ENCODE results near the gene WDR47. TPM values are rescaled to one million over a fixed set of nuclear protein-coding genes. Genes with fewer than 3 reads are reported as not detected.

WDR47 gene
- total and polyA plus RNA-seq, 2 of the 8 experiments (the other 6 are each of a cell fraction or from before 2014, with no cell fraction given) = 1.9 to 6.7 TPM

- peaks cover 0 to 14% of the 10 kb centered on the region in 2 experiments; a peak in 3 of 4 replicates for H3K79me2 ChIP-seq (ENCODE audit: control insufficient read depth in 1 of 2, insufficient read depth in 2 of 2, low read length in 2 of 2)
- no peak overlapping the region for H4K8ac ChIP-seq (ENCODE audit: extremely low read depth, insufficient read depth, low read length)
- H3K4ac ChIP-seq (replicated peaks; ENCODE audit: insufficient read length, low read depth, low read length) = no peak overlapping the region
- H3K56ac ChIP-seq (replicated peaks; ENCODE audit: insufficient read length, low read depth, low read length) = no peak overlapping the region
- H3K4me2 ChIP-seq (ENCODE audit: insufficient read depth in 1 of 2, low read depth in 2 of 2, low read length in 2 of 2) = no peak overlapping the region; a peak in 1 of 4 replicates
- H3K36me3 ChIP-seq (ENCODE audit: control insufficient read depth in 2 of 4, insufficient read depth in 4 of 4, low read length in 3 of 4) = no peaks in the 10 kb centered on the region
- H3K14ac ChIP-seq (ENCODE audit: insufficient read length) = no peak overlapping the region
- H4K20me1 ChIP-seq (replicated peaks in 1 of 2; ENCODE audit: control insufficient read depth in 1 of 2, insufficient read depth in 2 of 2, low read length in 2 of 2) = no peaks in the 10 kb centered on the region
- no peak overlapping the region for H3K9ac ChIP-seq (replicated peaks in 1 of 4; ENCODE audit: extremely low read depth in 1 of 4, low read depth in 3 of 4, low read length in 3 of 4)
- no peak overlapping the region; the same call in 1 of the 2 replicates for H2BK12ac ChIP-seq (ENCODE audit: low read depth, low read length)
- peaks cover 0 to 7% (median 3%) of the 10 kb centered on the region in 4 experiments; a peak in 5 of 7 replicates for H3K4me1 ChIP-seq (replicated peaks in 1 of 4; ENCODE audit: control insufficient read depth in 3 of 4, insufficient read depth in 4 of 4, low read length in 3 of 4)
- H3K18ac ChIP-seq (ENCODE audit: extremely low read depth, low read length) = no peak overlapping the region
- no peak overlapping the region for H3K4me3 ChIP-seq (ENCODE audit: extremely low read depth in 1 of 4, insufficient read depth in 2 of 4, low read depth in 3 of 4, low read length in 4 of 4)
- H2BK120ac ChIP-seq (replicated peaks; ENCODE audit: low read depth, low read length) = peak overlapping the region; percentile 71
- POLR2A ChIA-PET (ENCODE audit: partially characterized antibody) = interaction anchor here (1.3 to 5.5 kb wide), 2 partner anchors 12 to 21 kb away, joined by 4 to 34 read pairs; no protein-coding TSS in a partner anchor
- CTCF ChIA-PET (ENCODE audit: partially characterized antibody) = interaction anchor here (0.6 kb wide), 1 partner anchor 69 kb away, joined by 3 read pairs; no protein-coding TSS in a partner anchor
- peak overlapping the region; percentile 13; the same call in 1 of the 2 replicates for H2BK20ac ChIP-seq (ENCODE audit: low read length)
- no peak overlapping the region; the same call in 1 of the 2 replicates for H2AFZ ChIP-seq (ENCODE audit: low read length)
- H2BK15ac ChIP-seq (ENCODE audit: low read length) = 0 out of 2 replicates have a peak overlapping the region, but pooled peaks have one; percentile 13
- no peaks in the 10 kb centered on the region for H3K9me3 ChIP-seq (ENCODE audit: insufficient read depth in 2 of 2, low read depth in 1 of 2, low read length in 1 of 2)
- no peak overlapping the region for H3K27ac ChIP-seq (ENCODE audit: low read depth, low read length)
- H3K23me2 ChIP-seq (ENCODE audit: low read depth, low read length) = no peaks in the 10 kb centered on the region; the same call in 1 of the 2 replicates
- 95 to 100% methylated on average over 1 to 2 of the region's 2 CpGs for WGBS, 2 experiments (ENCODE audit: extremely low coverage in 1 of 2, insufficient coverage in 1 of 2, insufficient read length in 1 of 2, insufficient replicate concordance in 2 of 2, low coverage in 1 of 2, low lambda C conversion rate in 2 of 2, missing lambda C conversion rate in 1 of 2)
- H2BK5ac ChIP-seq (ENCODE audit: low read depth, low read length) = no peak overlapping the region
- peak overlapping the region; percentile 36 for H4K91ac ChIP-seq (replicated peaks; ENCODE audit: insufficient read length, low read length)
- H3K27me3 ChIP-seq (replicated peaks in 1 of 4; ENCODE audit: control insufficient read depth in 3 of 4, extremely low read depth in 1 of 4, insufficient read depth in 3 of 4, low read length in 3 of 4) = no peaks in the 10 kb centered on the region
- no peak overlapping the region for H4K5ac ChIP-seq (ENCODE audit: insufficient read length, low read depth, low read length)
- FAIRE-seq (no peak), DNase-seq (ENCODE audit: low read depth in 1 of 2, low spot score in 2 of 2) (no peak)
- no peak overlapping the region for H3K23ac ChIP-seq (ENCODE audit: insufficient read length)
- H2AK5ac ChIP-seq (ENCODE audit: low read depth, low read length) = no peak overlapping the region
- no peaks in the 10 kb centered on the region for H3K79me1 ChIP-seq (ENCODE audit: low read depth, low read length)
- no peak for TF ChIP-seq SRF (IDR thresholded peaks at IDR 0.05; ENCODE audit: low read depth, low read length)
These were observed 37.3 kb upstream of the WDR47 start for GRCh38 chr1:109079240-109079622.
